ENCODE measurements around the gene NAGA.

DNA sequence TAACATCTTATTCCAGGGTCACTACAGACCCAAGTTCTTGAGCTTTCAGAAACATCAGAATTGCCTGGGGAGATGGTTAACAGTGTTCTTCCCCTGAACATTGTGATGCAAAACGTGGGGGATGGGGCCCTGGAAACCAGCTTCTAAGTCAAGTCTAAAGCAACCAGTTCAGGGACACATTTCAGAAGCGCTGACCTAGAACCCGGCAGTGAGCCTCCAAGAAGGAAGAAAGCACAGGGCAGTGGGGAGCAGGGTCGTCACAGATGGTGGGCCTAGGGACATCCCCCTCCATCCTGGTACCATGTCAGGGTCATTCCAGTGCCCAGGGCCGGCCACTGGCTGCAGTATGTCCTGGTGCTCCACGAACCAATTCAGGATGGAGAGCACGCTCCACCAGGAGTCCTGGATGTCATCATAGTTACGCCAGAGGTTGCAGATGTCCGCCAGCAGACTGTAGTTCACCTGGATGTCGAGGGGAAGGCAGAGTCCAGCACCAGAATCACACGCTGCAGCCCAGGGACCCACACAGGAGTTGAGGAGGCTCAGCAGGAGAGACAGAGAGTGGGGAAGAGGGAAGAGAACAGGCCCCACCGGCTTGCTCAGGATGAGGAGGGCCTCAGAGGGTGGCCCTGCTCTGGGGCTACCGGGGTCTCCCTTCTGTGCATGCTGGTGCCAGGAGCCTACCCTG, 5.0 kb downstream of the NAGA start:
- TF ChIP-seq, protein P1, sequence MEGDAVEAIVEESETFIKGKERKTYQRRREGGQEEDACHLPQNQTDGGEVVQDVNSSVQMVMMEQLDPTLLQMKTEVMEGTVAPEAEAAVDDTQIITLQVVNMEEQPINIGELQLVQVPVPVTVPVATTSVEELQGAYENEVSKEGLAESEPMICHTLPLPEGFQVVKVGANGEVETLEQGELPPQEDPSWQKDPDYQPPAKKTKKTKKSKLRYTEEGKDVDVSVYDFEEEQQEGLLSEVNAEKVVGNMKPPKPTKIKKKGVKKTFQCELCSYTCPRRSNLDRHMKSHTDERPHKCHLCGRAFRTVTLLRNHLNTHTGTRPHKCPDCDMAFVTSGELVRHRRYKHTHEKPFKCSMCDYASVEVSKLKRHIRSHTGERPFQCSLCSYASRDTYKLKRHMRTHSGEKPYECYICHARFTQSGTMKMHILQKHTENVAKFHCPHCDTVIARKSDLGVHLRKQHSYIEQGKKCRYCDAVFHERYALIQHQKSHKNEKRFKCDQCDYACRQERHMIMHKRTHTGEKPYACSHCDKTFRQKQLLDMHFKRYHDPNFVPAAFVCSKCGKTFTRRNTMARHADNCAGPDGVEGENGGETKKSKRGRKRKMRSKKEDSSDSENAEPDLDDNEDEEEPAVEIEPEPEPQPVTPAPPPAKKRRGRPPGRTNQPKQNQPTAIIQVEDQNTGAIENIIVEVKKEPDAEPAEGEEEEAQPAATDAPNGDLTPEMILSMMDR (IDR thresholded peaks at IDR 0.05), result no peak
- no peak for TF ChIP-seq POLR2A (IDR thresholded peaks at IDR 0.05)
- TF ChIP-seq EP300 (IDR thresholded peaks at IDR 0.05), result no peak
